Tibial nerve (tissue), 4 donors: ENCODE data around the gene CD81.

Experiments
- EP300 ChIP-seq, 2 donors: sonication (generic); formaldehyde crosslinking; IDR thresholded peaks; one replicate each; pipeline ENCODE4 v1.6.1; 2017; ENCODE audit warnings: antibody characterized with exemption in 2 of 2, mild to moderate bottlenecking in 1 of 2
- TF ChIP-seq, protein P1 (sequence below), 5 experiments: fragments of 200-600 bp in 3 of 5; fragments of 450-650 bp in 2 of 5; sonication (generic) in 3 of 5; IDR thresholded peaks; one replicate each; pipeline ENCODE4 v1.5.1; 2016 to 2019; ENCODE audit warnings: antibody characterized with exemption in 5 of 5, mild to moderate bottlenecking in 3 of 5, moderate library complexity in 2 of 5

GRCh38 chr11:2393111-2393868, 16.2 kb downstream of the CD81 start:
- TF ChIP-seq, protein P1, sequence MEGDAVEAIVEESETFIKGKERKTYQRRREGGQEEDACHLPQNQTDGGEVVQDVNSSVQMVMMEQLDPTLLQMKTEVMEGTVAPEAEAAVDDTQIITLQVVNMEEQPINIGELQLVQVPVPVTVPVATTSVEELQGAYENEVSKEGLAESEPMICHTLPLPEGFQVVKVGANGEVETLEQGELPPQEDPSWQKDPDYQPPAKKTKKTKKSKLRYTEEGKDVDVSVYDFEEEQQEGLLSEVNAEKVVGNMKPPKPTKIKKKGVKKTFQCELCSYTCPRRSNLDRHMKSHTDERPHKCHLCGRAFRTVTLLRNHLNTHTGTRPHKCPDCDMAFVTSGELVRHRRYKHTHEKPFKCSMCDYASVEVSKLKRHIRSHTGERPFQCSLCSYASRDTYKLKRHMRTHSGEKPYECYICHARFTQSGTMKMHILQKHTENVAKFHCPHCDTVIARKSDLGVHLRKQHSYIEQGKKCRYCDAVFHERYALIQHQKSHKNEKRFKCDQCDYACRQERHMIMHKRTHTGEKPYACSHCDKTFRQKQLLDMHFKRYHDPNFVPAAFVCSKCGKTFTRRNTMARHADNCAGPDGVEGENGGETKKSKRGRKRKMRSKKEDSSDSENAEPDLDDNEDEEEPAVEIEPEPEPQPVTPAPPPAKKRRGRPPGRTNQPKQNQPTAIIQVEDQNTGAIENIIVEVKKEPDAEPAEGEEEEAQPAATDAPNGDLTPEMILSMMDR (IDR thresholded peaks at IDR 0.05), result no peak
- TF ChIP-seq EP300 (IDR thresholded peaks at IDR 0.05), result no peak
